H9 (cell line): ENCODE results near the gene TAF11L6. TPM values are rescaled to one million over a fixed set of nuclear protein-coding genes. Genes with fewer than 3 reads are reported as not detected.

Source experiments
- DNase-seq: peaks from one replicate; pipeline ENCODE4 v3.0.0-alpha.2; 2017
- H2AFZ ChIP-seq: one replicate; pipeline ENCODE4 v1.6.1; 2013; ENCODE audit warnings: mild to moderate bottlenecking, low read length, control low read depth, moderate library complexity
- H2AK5ac ChIP-seq: 2 replicates; pipeline ENCODE4 v1.6.1; 2013; ENCODE audit warnings: low read length, control low read depth, mixed read lengths; ENCODE audit not compliant: insufficient read length
- H2BK120ac ChIP-seq: one replicate; pipeline ENCODE4 v1.6.1; 2013; ENCODE audit warnings: low read depth, mild to moderate bottlenecking, low read length, control low read depth, inconsistent platforms; ENCODE audit not compliant: poor library complexity, severe bottlenecking
- H2BK12ac ChIP-seq: 2 replicates; pipeline ENCODE4 v1.6.1; 2013; ENCODE audit warnings: low read length, control low read depth, mixed read lengths, low read depth; ENCODE audit not compliant: insufficient read length
- H2BK15ac ChIP-seq: 2 replicates; pipeline ENCODE4 v1.6.1; 2013; ENCODE audit warnings: low read depth, low read length, control low read depth
- H2BK20ac ChIP-seq: one replicate; pipeline ENCODE4 v1.6.1; 2013; ENCODE audit warnings: low read depth, mild to moderate bottlenecking, low read length, control low read depth, inconsistent platforms; ENCODE audit not compliant: poor library complexity, severe bottlenecking
- H2BK5ac ChIP-seq: 2 replicates; pipeline ENCODE4 v1.6.1; 2013; ENCODE audit warnings: low read length, control low read depth, mixed read lengths; ENCODE audit not compliant: insufficient read length
- H3K14ac ChIP-seq: 2 replicates; pipeline ENCODE4 v1.6.1; 2013; ENCODE audit warnings: low read length, control low read depth; ENCODE audit not compliant: insufficient read depth
- H3K18ac ChIP-seq: 2 replicates; pipeline ENCODE4 v1.6.1; 2013; ENCODE audit warnings: low read depth, mild to moderate bottlenecking, mixed read lengths, low read length, control low read depth; ENCODE audit not compliant: insufficient read length
- H3K23ac ChIP-seq: 2 replicates; pipeline ENCODE4 v1.6.1; 2013; ENCODE audit warnings: low read length, control low read depth, mixed read lengths, low read depth; ENCODE audit not compliant: insufficient read length
- H3K23me2 ChIP-seq: 2 replicates; pipeline ENCODE4 v1.6.1; 2013; ENCODE audit warnings: low read depth, mild to moderate bottlenecking, mixed read lengths, low read length, control low read depth; ENCODE audit not compliant: insufficient read length, poor library complexity, severe bottlenecking
- H3K27ac ChIP-seq: 2 replicates; pipeline ENCODE4 v1.5.1; 2013; ENCODE audit warnings: low read length, control low read depth, mixed read lengths, low read depth; ENCODE audit not compliant: insufficient read length
- H3K27me3 ChIP-seq: 2 replicates; pipeline ENCODE4 v1.6.1; 2013; ENCODE audit warnings: low read length, control low read depth, inconsistent platforms; ENCODE audit not compliant: insufficient read depth
- H3K4ac ChIP-seq: 2 replicates; pipeline ENCODE4 v1.6.1; 2013; ENCODE audit warnings: low read depth, mild to moderate bottlenecking, control low read depth, inconsistent platforms, low read length, moderate library complexity
- H3K4me1 ChIP-seq: 2 replicates; pipeline ENCODE4 v1.6.1; 2013; ENCODE audit warnings: low read length, control low read depth, inconsistent platforms; ENCODE audit not compliant: insufficient read depth
- H3K4me2 ChIP-seq: 2 replicates; pipeline ENCODE4 v1.6.1; 2013; ENCODE audit warnings: low read length, control low read depth, mixed read lengths; ENCODE audit not compliant: insufficient read length, insufficient read depth
- H3K56ac ChIP-seq: 2 replicates; pipeline ENCODE4 v1.6.1; 2013; ENCODE audit warnings: low read depth, mild to moderate bottlenecking, mixed read lengths, low read length, control low read depth; ENCODE audit not compliant: insufficient read length
- H3K79me1 ChIP-seq: 2 replicates; pipeline ENCODE4 v1.6.1; 2013; ENCODE audit warnings: low read depth, mild to moderate bottlenecking, moderate library complexity, low read length, control low read depth, inconsistent platforms; ENCODE audit not compliant: insufficient read depth, poor library complexity, severe bottlenecking
- H3K79me2 ChIP-seq: 2 replicates; pipeline ENCODE4 v1.6.1; 2013; ENCODE audit warnings: low read length, control low read depth, inconsistent platforms; ENCODE audit not compliant: insufficient read depth
- H3K9ac ChIP-seq: 2 replicates; pipeline ENCODE4 v1.6.1; 2013; ENCODE audit warnings: low read length, control low read depth, mixed read lengths; ENCODE audit not compliant: insufficient read length; ENCODE audit errors: extremely low read depth
- H3K9me3 ChIP-seq: one replicate; pipeline ENCODE4 v1.6.1; 2013; ENCODE audit warnings: low read depth, low read length, inconsistent platforms; ENCODE audit not compliant: control insufficient read depth
- H3T11ph ChIP-seq: one replicate; pipeline ENCODE4 v1.6.1; 2013; ENCODE audit warnings: mild to moderate bottlenecking, low read length, control low read depth, inconsistent platforms
- H4K20me1 ChIP-seq: one replicate; pipeline ENCODE4 v1.6.1; 2013; ENCODE audit not compliant: control insufficient read depth, insufficient read length, insufficient read depth
- H4K5ac ChIP-seq: 2 replicates; pipeline ENCODE4 v1.6.1; 2013; ENCODE audit warnings: low read depth, mild to moderate bottlenecking, mixed read lengths, low read length, control low read depth; ENCODE audit not compliant: insufficient read length
- H4K8ac ChIP-seq: replicated peaks from 2 replicates; pipeline ENCODE4 v1.6.1; 2013; ENCODE audit warnings: low read length, control low read depth, mixed read lengths, low read depth; ENCODE audit not compliant: insufficient read length
- H4K91ac ChIP-seq: 2 replicates; pipeline ENCODE4 v1.6.1; 2013; ENCODE audit warnings: low read depth, mild to moderate bottlenecking, moderate library complexity, mixed read lengths, low read length, control low read depth; ENCODE audit not compliant: insufficient read length
- H3K27ac Mint-ChIP-seq, 3 experiments: 2 replicates in 2 of 3; 3 replicates in 1 of 3; pipeline ENCODE4 v1.8.0; 2020 to 2021; ENCODE audit warnings: mixed read lengths in 3 of 3, mild to moderate bottlenecking in 1 of 3, moderate library complexity in 1 of 3
- H3K27me3 Mint-ChIP-seq: 2 replicates; pipeline ENCODE4 v1.8.0; 2021; ENCODE audit warnings: low read depth, mild to moderate bottlenecking, moderate library complexity, mixed read lengths
- H3K36me3 Mint-ChIP-seq, 3 experiments: 2 replicates in 2 of 3; 3 replicates in 1 of 3; pipeline ENCODE4 v1.8.0; 2020 to 2021; ENCODE audit warnings: low read depth in 3 of 3, mixed read lengths in 3 of 3; ENCODE audit not compliant: insufficient read depth in 1 of 3
- H3K4me1 Mint-ChIP-seq, 2 experiments: 2 replicates each; pipeline ENCODE4 v1.8.0; 2020; ENCODE audit warnings: mixed read lengths in 2 of 2
- H3K4me3 Mint-ChIP-seq, 2 experiments: 2 replicates in 1 of 2; 3 replicates in 1 of 2; pipeline ENCODE4 v1.8.0; 2020 to 2021; ENCODE audit warnings: mild to moderate bottlenecking in 2 of 2, mixed read lengths in 2 of 2, moderate library complexity in 1 of 2
- H3K9me3 Mint-ChIP-seq, 2 experiments: 2 replicates in 1 of 2; 3 replicates in 1 of 2; pipeline ENCODE4 v1.8.0; 2020; ENCODE audit warnings: mild to moderate bottlenecking in 2 of 2, mixed read lengths in 2 of 2, moderate library complexity in 1 of 2
- WGBS: extraction: QIAGEN DNeasy Blood & Tissue Kit; methylation state at CpG from one replicate; pipeline ENCODE4 v1.1.7; 2013; ENCODE audit warnings: missing lambda C conversion rate, low lambda C conversion rate, mixed read lengths; ENCODE audit not compliant: insufficient read length; ENCODE audit errors: extremely low coverage; 5-methylcytosine and 5-hydroxymethylcytosine counted together
- total RNA-seq: library from RNA; stranded (reverse); gene quantifications from 2 replicates; pipeline ENCODE4 v1.2.1, GENCODE V29; 2021
- TF ChIP-seq, protein P1 (sequence below): fragments of 200-600 bp; sonication (generic); conservative IDR thresholded peaks from 3 replicates; pipeline ENCODE4 v1.8.0; 2021; ENCODE audit warnings: antibody characterized with exemption, mild to moderate bottlenecking

TAF11L6 gene
- total RNA-seq, 1 experiment from 2014 or later = not detected

DNA sequence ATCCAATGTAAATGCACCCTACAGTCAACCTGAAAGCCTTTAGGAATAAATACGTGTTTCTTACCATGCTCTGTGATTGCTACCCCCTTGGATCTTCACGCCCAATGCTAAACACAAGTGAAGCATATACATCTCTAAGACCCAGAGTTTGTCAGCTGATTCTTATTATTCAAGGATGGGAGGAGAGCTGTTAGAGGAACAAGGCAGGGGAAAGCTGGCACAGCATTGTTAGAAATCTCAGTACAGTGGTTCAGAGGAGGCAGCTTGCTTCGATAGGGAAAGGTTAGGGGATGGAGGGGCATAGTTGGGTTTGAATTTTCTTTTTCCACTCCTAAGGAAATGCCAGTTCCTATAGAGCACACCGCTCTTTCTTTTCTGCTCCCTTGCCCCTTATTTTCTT lies 47.1 kb upstream of the TAF11L6 start:
- H4K20me1 ChIP-seq = no peaks in the 10 kb centered on the region
- H3K27ac ChIP-seq = no peak overlapping the region

More for the DNA sequence above, 47.1 kb upstream of the TAF11L6 start:
- Histone ChIP-seq H2BK120ac (no peak overlapping the region), H3K4ac (no peak overlapping the region), H4K5ac (no peak overlapping the region), H3K79me2 (no peaks in the 10 kb centered on the region), H4K91ac (no peak overlapping the region), H3K9ac (no peak overlapping the region), H2AK5ac (no peak overlapping the region), H3K23me2 (no peaks in the 10 kb centered on the region), H2BK20ac (no peak overlapping the region), H3K4me2 (no peak overlapping the region), H3K4me1 (no peaks in the 10 kb centered on the region), H2BK5ac (no peak overlapping the region), H2BK15ac (no peak overlapping the region), H3K79me1 (no peaks in the 10 kb centered on the region), H3T11ph (no peak overlapping the region), H3K14ac (no peak overlapping the region), H2BK12ac (no peak overlapping the region), H3K23ac (no peak overlapping the region), H3K18ac (no peak overlapping the region), H2AFZ (no peak overlapping the region), H3K27me3 (no peaks in the 10 kb centered on the region), H4K8ac (no peak overlapping the region), H3K9me3 (no peaks in the 10 kb centered on the region), H3K56ac (no peak overlapping the region)
- Mint-ChIP-seq H3K27ac (peak overlapping the region in 1 of 3 experiments; percentile 5; a peak in 1 of 7 replicates), H3K9me3 (no peaks in the 10 kb centered on the region), H3K4me3 (no peak overlapping the region), H3K36me3 (no peaks in the 10 kb centered on the region), H3K4me1 (peaks cover 6 to 8% of the 10 kb centered on the region in 2 experiments), H3K27me3 (no peaks in the 10 kb centered on the region)
- TF ChIP-seq, protein P1, sequence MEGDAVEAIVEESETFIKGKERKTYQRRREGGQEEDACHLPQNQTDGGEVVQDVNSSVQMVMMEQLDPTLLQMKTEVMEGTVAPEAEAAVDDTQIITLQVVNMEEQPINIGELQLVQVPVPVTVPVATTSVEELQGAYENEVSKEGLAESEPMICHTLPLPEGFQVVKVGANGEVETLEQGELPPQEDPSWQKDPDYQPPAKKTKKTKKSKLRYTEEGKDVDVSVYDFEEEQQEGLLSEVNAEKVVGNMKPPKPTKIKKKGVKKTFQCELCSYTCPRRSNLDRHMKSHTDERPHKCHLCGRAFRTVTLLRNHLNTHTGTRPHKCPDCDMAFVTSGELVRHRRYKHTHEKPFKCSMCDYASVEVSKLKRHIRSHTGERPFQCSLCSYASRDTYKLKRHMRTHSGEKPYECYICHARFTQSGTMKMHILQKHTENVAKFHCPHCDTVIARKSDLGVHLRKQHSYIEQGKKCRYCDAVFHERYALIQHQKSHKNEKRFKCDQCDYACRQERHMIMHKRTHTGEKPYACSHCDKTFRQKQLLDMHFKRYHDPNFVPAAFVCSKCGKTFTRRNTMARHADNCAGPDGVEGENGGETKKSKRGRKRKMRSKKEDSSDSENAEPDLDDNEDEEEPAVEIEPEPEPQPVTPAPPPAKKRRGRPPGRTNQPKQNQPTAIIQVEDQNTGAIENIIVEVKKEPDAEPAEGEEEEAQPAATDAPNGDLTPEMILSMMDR = no peak
- WGBS = no CpG with 5 or more reads among the region's 4 CpGs
- DNase-seq = no peak
